ENCODE results near the gene EAF1.
"Not testable (repeated sequence)": the region's sequence is repeated elsewhere in the genome, so short reads cannot be mapped to it uniquely, and the experiment has no call there.

Gene EAF1

GRCh38 chr3:15484551-15484950 lies 57.2 kb downstream of the EAF1 start:
- DNase-seq (ENCODE audit: low read depth) = not testable (repeated sequence)

GRCh38 chr3:15486020-15486419 lies 58.6 kb downstream of the EAF1 start:
- no peak for DNase-seq (ENCODE audit: low read depth)

DNA sequence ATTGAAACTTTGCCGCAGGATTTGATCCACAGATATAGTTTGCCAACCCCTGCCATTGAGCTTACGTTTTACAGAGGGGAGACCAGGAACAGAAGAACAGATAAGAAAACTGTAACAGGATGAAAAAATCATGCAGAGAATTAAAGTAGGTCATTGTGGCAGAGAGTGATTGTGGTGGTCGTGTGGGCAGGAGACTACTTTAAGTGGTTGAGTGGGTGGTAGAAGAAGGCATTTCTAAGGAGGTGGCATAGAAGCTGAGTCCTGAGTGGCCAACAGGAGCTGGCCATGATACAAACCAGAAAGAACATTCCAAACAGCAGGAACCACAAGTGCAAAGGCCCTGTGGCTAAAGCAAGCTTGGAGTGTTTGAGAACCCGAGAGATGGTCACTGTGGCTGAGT lies 59.6 kb downstream of the EAF1 start:
- no peak for DNase-seq (ENCODE audit: low read depth)

- DNase-seq (ENCODE audit: low read depth) = no peak
Observed at GRCh38 chr3:15488002-15488401, 60.6 kb downstream of the EAF1 start.

GRCh38 chr3:15490158-15490557 lies 62.8 kb downstream of the EAF1 start:
- no peak for DNase-seq (ENCODE audit: low read depth)

- no peak for DNase-seq (ENCODE audit: low read depth)
Observed at GRCh38 chr3:15491143-15491542, 63.7 kb downstream of the EAF1 start.

Data from fibroblast of the conjunctiva (primary cell).